ENCODE results near the gene CLCN3.

CLCN3 gene

GRCh38 chr4:169758401-169758962 lies 138.1 kb downstream of the CLCN3 start:
- Histone ChIP-seq H3K27ac (ENCODE audit: low read length) (no peak overlapping the region), H3K4me1 (ENCODE audit: low read length) (0 out of 2 replicates have a peak, but pooled peaks cover 10% of the 10 kb centered on the region), H3K9me3 (replicated peaks; ENCODE audit: insufficient read depth, low read length) (no peaks in the 10 kb centered on the region), H3K4me2 (ENCODE audit: low read depth, low read length) (peak overlapping the region; percentile 80; the same call in 1 of the 2 replicates), H2AFZ (ENCODE audit: low read length) (peak overlapping the region; percentile 37), H3K79me2 (ENCODE audit: low read length) (peaks cover 29% of the 10 kb centered on the region), H3K4me3 (ENCODE audit: low read length) (no peak overlapping the region; the same call in 1 of the 2 replicates), H3K36me3 (replicated peaks; ENCODE audit: insufficient read depth, low read length) (no peaks in the 10 kb centered on the region), H3K9ac (ENCODE audit: low read length) (no peak overlapping the region), H4K20me1 (ENCODE audit: insufficient read depth, low read length) (no peaks in the 10 kb centered on the region), H3K27me3 (replicated peaks; ENCODE audit: insufficient read depth, low read length) (no peaks in the 10 kb centered on the region), H3K9me2 (replicated peaks; ENCODE audit: insufficient read depth, low read length) (no peaks in the 10 kb centered on the region), H3F3A (ENCODE audit: insufficient read depth, low read length) (0 out of 2 replicates have a peak, but pooled peaks cover 7% of the 10 kb centered on the region)
- TF ChIP-seq EZH2phosphoT487 (IDR thresholded peaks at IDR 0.05; ENCODE audit: low read length) (no peak), EZH2 (optimal IDR thresholded peaks at IDR 0.05; ENCODE audit: low read depth, low read length) (no peak), CTCF (IDR thresholded peaks at IDR 0.05; ENCODE audit: low read length) (no peak)
- DNase-seq = no peak

DNA sequence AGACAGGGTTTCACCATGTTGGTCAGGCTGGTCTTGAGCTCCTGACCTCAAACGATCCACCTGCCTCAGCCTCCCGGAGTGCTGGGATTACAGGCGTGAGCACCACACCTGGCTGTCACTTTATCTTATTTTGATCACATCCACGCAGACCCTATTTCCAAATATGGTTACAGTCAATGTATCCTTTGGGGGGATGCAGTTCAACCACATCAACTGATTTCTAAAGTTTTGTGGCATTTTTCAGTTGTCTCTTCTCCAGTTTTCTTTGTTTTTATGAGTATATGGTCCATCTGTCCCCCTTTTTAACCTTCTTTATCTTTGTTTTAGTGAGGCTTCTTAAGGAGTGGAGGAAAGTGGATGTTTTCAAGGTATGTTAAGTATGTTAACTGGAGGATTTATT lies 141.5 kb downstream of the CLCN3 start:
- 0 out of 2 replicates have a peak, but pooled peaks cover 7% of the 10 kb centered on the region for H3F3A ChIP-seq (ENCODE audit: insufficient read depth, low read length)
- H3K9ac ChIP-seq (ENCODE audit: low read length) = no peak overlapping the region
- TF ChIP-seq CTCF (IDR thresholded peaks at IDR 0.05; ENCODE audit: low read length) (no peak), EZH2phosphoT487 (IDR thresholded peaks at IDR 0.05; ENCODE audit: low read length) (no peak), EZH2 (optimal IDR thresholded peaks at IDR 0.05; ENCODE audit: low read depth, low read length) (no peak)
- peaks cover 6% of the 10 kb centered on the region for H3K79me2 ChIP-seq (ENCODE audit: low read length)
- 0 out of 2 replicates have a peak, but pooled peaks cover 4% of the 10 kb centered on the region for H3K4me1 ChIP-seq (ENCODE audit: low read length)
- H3K27me3 ChIP-seq (replicated peaks; ENCODE audit: insufficient read depth, low read length) = no peaks in the 10 kb centered on the region
- H3K9me3 ChIP-seq (replicated peaks; ENCODE audit: insufficient read depth, low read length) = no peaks in the 10 kb centered on the region
- no peak overlapping the region for H3K27ac ChIP-seq (ENCODE audit: low read length)
- no peak overlapping the region for H3K4me3 ChIP-seq (ENCODE audit: low read length)
- no peaks in the 10 kb centered on the region for H3K9me2 ChIP-seq (replicated peaks; ENCODE audit: insufficient read depth, low read length)
- no peaks in the 10 kb centered on the region for H3K36me3 ChIP-seq (replicated peaks; ENCODE audit: insufficient read depth, low read length)
- H4K20me1 ChIP-seq (ENCODE audit: insufficient read depth, low read length) = no peaks in the 10 kb centered on the region
- H2AFZ ChIP-seq (ENCODE audit: low read length) = no peak overlapping the region
- DNase-seq = no peak
- H3K4me2 ChIP-seq (ENCODE audit: low read depth, low read length) = no peak overlapping the region

DNA sequence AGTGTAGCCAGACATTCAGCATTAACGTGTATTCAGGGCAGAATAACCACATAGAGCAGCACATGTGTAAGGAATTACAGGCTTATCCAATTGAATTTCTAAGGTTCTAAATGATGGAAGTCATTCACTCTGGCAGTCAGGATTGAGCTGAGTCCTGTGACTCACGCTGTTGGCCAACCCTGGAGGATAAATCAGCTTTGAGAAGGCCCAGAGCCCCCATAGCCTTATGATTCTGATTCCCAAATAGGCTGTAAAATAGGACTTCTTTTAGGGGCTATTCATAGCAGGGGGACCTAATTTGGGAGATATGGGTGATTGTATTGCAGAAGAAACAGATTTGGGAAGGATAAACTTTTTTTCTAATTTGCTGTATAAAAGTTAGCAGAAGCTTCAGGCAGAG lies 145.5 kb downstream of the CLCN3 start:
- Histone ChIP-seq H3K9ac (ENCODE audit: low read length) (no peak overlapping the region), H3K79me2 (ENCODE audit: low read length) (no peaks in the 10 kb centered on the region), H3K4me2 (ENCODE audit: low read depth, low read length) (no peak overlapping the region), H3K27me3 (replicated peaks; ENCODE audit: insufficient read depth, low read length) (no peaks in the 10 kb centered on the region), H3K4me3 (ENCODE audit: low read length) (no peak overlapping the region), H3F3A (ENCODE audit: insufficient read depth, low read length) (no peaks in the 10 kb centered on the region), H3K9me3 (replicated peaks; ENCODE audit: insufficient read depth, low read length) (no peaks in the 10 kb centered on the region), H3K9me2 (replicated peaks; ENCODE audit: insufficient read depth, low read length) (no peaks in the 10 kb centered on the region), H3K27ac (ENCODE audit: low read length) (no peak overlapping the region), H3K36me3 (replicated peaks; ENCODE audit: insufficient read depth, low read length) (no peaks in the 10 kb centered on the region), H2AFZ (ENCODE audit: low read length) (no peak overlapping the region), H3K4me1 (ENCODE audit: low read length) (0 out of 2 replicates have a peak, but pooled peaks cover 3% of the 10 kb centered on the region), H4K20me1 (ENCODE audit: insufficient read depth, low read length) (no peaks in the 10 kb centered on the region)
- no peak for DNase-seq
- TF ChIP-seq EZH2 (optimal IDR thresholded peaks at IDR 0.05; ENCODE audit: low read depth, low read length) = no peak
- TF ChIP-seq CTCF (IDR thresholded peaks at IDR 0.05; ENCODE audit: low read length) = no peak
- TF ChIP-seq EZH2phosphoT487 (IDR thresholded peaks at IDR 0.05; ENCODE audit: low read length) = no peak
